ENCODE results near the gene CTIF.

Gene CTIF

GRCh38 chr18:48552130-48552529 lies 13.3 kb downstream of the CTIF start:
- no peak for DNase-seq

DNA sequence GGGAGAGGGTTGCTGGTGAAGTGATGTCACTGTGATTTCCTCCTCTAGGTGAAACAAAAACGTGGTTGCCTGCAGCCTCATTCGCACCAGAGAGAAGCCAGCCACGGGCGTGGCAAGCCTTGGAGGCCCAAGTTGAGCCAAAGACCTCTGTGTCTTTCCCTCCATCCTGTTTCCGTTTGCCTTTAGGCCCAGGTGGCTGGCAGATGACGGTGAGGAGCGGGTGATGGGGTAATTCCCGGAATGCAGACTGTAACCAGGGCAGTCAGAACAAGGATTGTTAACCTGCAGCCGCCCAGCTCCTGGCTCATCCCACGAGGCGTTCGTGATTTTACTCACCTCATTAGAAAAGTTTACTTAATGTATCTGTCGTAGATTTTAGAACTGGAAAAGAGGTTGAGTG lies 14.4 kb downstream of the CTIF start:
- DNase-seq, result no peak

GRCh38 chr18:48554610-48555400 lies 16.0 kb downstream of the CTIF start:
- DNase-seq, result no peak

GRCh38 chr18:48555465-48555995 lies 16.7 kb downstream of the CTIF start:
- no peak for DNase-seq

DNA sequence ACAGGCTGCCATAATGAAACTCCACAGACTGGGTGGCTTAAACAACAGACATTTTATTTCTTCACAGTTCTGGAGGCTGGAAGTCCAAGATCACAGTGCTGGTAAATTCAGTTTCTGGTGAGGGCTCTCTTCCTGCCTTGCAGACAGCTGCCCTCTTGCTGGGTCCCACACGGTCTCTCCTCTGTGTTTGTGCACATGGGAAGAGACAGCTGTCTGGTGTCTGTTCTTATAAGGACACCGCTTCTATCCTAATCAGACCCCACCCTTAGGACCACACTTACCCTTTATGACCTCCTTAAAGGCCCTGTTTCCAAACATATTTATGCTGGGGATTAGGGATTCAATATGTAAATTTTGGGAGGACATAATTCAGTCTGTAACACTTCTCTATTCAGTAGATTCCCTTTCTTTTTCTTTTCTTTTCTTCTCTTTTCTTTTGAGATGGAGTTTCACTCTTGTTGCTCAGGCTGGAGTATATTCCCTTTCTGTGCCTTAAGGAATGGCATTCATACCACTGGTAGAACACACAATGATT lies 18.9 kb downstream of the CTIF start:
- no peak for DNase-seq

DNA sequence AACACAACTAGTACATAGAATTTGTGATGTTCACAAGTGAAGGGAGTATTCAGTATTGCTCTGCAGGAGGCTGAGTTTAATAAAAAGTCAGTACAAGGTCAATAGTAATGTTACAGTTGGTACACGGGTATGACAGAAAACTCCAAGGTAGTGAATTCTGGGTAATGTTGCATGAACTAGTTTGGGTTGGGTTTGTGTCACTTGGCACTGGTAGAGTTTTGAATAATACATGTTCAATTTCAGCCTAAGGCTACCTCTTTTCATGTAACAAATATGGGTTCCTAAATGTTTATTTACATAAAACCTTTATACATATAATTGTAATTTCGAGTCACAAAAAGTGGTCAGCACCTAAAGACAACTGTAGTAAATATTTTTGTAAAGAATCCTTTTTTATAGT lies 19.4 kb downstream of the CTIF start:
- DNase-seq, result no peak

- no peak for DNase-seq
These were observed 21.7 kb downstream of the CTIF start for GRCh38 chr18:48560491-48560890.

GRCh38 chr18:48562075-48562474 lies 23.2 kb downstream of the CTIF start:
- DNase-seq, result no peak

GRCh38 chr18:48563027-48563426 lies 24.2 kb downstream of the CTIF start:
- DNase-seq, result no peak

- no peak for DNase-seq
These were observed 25.3 kb downstream of the CTIF start for GRCh38 chr18:48564139-48564538.

GRCh38 chr18:48565105-48565504 lies 26.3 kb downstream of the CTIF start:
- no peak for DNase-seq

GRCh38 chr18:48566589-48566988 lies 27.8 kb downstream of the CTIF start:
- no peak for DNase-seq

DNA sequence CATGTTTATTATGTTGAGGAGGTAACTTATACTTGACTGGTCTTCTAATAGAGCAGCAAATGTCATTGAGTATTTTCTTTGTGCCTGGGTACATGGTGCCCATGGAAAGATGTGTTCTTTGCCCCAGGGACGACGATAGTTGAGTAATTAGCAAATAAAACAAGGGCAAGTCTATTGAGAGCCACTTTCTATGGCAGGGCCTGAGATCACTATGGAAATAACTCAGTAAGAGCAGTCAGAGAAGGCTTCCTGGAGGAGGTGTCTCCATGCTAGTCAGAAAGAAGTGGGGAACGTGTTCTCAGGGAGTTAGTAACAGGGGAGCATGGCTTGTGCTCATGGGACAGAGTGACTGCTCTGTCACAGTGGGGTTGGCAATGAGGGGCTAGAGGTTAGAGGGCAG lies 28.6 kb downstream of the CTIF start:
- no peak for DNase-seq

DNA sequence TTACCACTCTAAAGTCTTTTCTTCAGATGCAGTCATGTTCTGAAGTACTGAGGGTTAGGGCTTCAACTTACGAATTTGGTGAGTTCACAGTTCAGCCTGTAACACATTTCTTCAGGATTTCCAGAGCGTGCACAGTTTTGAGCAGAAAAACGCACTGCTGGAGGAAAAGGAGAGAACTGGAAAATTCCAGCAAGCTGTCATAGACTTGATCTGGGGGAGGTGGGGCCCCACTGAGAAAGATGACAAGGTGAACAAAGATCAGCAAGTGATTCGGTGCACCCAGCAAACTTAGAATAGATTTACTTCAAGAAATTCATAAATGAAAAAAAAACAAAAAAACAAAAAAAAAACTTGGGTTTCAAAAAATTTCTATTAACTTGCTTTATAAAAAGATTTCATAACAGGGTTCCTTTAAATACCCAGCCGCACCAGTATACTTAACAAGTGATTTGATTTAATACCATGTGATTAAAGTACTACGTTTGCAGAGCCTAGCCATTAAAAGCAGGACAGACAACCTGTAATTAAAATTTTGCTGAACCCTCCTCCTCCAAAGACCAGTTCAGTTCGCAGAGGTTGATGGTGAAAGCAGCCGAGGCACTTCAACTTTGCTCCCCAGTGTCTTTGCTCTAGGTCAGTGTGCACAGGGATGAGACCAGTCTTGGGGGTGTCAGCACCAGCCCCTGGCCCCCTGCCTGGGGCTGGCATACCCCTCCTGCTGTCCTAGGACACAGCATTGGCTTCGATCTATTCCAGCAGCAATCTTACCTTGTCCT lies 30.5 kb downstream of the CTIF start:
- DNase-seq, result no peak

GRCh38 chr18:48569915-48570264 lies 31.1 kb downstream of the CTIF start:
- no peak for DNase-seq

- no peak for DNase-seq
These were observed 31.5 kb downstream of the CTIF start for GRCh38 chr18:48570313-48570712.

DNA sequence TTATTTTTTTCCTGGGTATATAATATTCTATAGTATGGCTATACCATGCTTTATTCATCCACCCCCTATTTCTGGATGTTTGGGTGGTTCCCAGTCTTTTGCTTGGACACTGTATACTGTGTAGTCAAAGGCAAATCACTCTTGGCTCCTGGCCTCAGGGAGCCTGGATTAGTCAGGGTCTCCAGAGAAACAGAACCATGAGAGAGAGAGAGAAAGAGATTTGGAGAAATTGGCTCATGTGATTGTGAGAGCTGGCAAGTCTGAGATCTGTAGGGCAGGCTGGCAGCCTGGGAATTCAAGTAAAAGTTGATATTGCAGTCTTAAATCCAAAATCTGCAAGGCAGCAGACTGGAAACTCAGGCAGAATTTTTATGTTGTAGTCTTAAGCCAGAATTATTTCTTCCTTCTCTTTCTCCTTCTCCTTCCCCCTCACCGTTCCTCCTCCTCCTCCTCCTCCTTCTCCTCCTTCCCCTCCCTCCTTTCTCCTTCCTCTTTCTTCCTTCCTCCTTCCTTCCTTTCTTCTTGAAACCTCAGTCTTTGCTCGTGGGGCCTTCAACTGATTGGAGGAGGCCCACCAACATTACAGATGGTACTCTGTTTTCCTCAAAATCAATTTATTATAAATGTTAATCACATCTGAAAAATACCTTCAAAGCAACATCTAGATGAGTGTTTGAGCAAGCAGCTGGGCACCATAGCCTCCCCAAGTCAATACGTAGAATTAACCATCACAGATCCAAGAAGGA lies 33.0 kb downstream of the CTIF start:
- no peak for DNase-seq

DNA sequence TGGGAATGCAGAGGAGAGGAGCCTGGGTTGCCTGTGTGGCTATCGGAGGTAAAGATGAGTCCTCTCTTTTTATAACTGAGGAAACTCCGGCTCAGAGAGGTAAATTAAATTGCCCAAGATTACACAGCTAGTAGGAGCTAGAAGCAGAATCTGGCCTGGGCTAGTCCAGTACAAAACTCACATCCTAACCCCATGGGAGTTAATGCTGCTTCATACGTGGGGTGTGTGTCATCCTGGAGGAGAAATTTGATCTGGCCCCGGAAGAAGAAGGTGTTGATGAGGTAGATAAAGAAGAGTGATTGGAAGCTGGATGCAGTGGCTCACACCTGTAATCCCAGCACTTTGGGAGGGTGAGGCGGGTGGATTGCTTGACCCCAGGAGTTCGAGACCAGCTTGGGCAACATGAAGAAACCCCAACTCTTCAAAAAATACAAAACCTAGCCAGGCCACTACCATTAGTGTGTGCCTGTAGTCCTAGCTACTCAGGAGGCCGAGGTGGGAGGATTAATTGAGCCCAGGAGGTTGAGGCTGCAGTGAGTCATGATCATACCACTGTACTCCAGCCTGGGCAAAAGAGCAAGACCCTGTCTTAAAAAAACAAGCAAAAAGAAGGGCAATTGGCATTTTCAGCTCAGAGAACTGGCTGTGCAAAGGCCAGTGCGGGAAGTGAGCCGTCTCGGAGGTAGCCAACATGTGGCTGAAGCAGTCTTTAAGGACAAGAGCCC lies 33.7 kb downstream of the CTIF start:
- DNase-seq, result no peak

- DNase-seq, result no peak
These were observed 34.9 kb downstream of the CTIF start for GRCh38 chr18:48573632-48574283.

- DNase-seq, result no peak
These were observed 36.0 kb downstream of the CTIF start for GRCh38 chr18:48574667-48575300.

GRCh38 chr18:48575301-48575657 lies 36.4 kb downstream of the CTIF start:
- no peak for DNase-seq

All from stimulated activated naive CD4-positive, alpha-beta T cell (primary cell).